Spleen (tissue), 3 donors: ENCODE data around the gene CGNL1.

Experiments used
- POLR2A ChIP-seq, 3 donors: fragments of 450-650 bp; IDR thresholded peaks; one replicate each; pipeline ENCODE4 v1.5.1; 2017; ENCODE audit warnings: antibody characterized with exemption in 3 of 3, mild to moderate bottlenecking in 1 of 3
- POLR2AphosphoS5 ChIP-seq, 3 donors: sonication (generic); formaldehyde crosslinking; IDR thresholded peaks; one replicate each; pipeline ENCODE4 v1.5.1; 2017; ENCODE audit warnings: antibody characterized with exemption in 3 of 3

- TF ChIP-seq POLR2AphosphoS5 (IDR thresholded peaks at IDR 0.05) (no peak), POLR2A (IDR thresholded peaks at IDR 0.05) (no peak)
Measured at GRCh38 chr15:57446393-57446792, 70.1 kb downstream of the CGNL1 start.
